T-helper 1 cell treated with Interleukin-12 subunit alpha and Interleukin-12 subunit beta and Interleukin-4 antibody, amounts not matched to agents 30 μg/mL and 1 μg/mL, for 36 hours (primary cell): Measurements from ENCODE around the gene TSPAN10.
A peak's percentile ranks its signal among the peaks of the same experiment; 100 is the strongest.

Source experiments
- H3K27ac Mint-ChIP-seq: one replicate; pipeline ENCODE4 v1.8.0; 2021; ENCODE audit warnings: mild to moderate bottlenecking, mixed read lengths
- H3K27me3 Mint-ChIP-seq: one replicate; pipeline ENCODE4 v1.8.0; 2021; ENCODE audit warnings: low read depth, mixed read lengths
- H3K36me3 Mint-ChIP-seq: one replicate; pipeline ENCODE4 v1.8.0; 2021; ENCODE audit warnings: low read depth, mixed read lengths
- H3K4me1 Mint-ChIP-seq: one replicate; pipeline ENCODE4 v1.8.0; 2021; ENCODE audit warnings: low read depth, mixed read lengths
- H3K4me3 Mint-ChIP-seq: one replicate; pipeline ENCODE4 v1.8.0; 2021; ENCODE audit warnings: mild to moderate bottlenecking, moderate library complexity, mixed read lengths
- H3K9me3 Mint-ChIP-seq: one replicate; pipeline ENCODE4 v1.8.0; 2021; ENCODE audit warnings: mixed read lengths

Gene TSPAN10

DNA sequence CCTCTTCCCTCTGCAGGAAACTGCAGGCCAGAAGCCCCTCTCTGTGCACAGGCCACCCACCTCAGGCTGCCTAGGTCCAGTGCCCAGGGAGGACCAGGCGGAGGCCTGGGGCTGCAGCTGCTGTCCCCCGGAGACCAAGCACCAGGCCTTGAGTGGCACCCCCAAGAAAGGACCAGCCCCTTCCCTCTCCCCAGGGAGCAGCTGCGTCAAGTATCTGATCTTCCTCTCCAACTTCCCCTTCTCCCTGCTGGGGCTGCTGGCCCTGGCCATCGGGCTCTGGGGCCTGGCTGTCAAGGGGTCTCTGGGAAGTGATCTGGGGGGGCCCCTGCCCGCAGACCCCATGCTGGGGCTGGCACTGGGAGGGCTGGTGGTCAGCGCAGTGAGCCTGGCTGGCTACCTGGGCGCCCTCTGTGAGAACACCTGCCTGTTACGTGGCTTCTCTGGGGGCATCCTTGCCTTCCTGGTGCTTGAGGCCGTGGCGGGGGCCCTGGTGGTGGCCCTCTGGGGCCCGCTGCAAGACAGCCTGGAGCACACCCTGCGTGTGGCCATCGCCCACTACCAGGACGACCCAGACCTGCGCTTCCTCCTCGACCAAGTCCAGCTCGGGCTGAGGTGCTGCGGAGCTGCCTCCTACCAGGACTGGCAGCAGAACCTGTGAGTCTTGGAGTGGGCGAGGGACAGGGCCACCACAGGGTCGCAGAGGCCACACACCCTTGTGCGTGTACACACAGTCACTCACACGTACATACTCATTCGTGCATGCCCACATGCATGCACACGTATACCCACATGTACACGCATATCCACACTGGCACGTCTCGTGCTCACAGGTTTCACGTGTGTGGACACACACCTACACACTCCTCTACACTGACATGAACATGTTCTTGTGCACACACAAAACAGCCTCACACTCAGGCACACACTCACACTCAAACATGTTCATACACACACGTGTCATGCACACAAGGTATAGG lies 8.3 kb downstream of the TSPAN10 start:
- Mint-ChIP-seq H3K27me3 (peaks cover 22% of the 10 kb centered on the region), H3K4me3 (no peak overlapping the region), H3K4me1 (no peaks in the 10 kb centered on the region), H3K36me3 (no peaks in the 10 kb centered on the region), H3K9me3 (no peaks in the 10 kb centered on the region), H3K27ac (no peak overlapping the region)

DNA sequence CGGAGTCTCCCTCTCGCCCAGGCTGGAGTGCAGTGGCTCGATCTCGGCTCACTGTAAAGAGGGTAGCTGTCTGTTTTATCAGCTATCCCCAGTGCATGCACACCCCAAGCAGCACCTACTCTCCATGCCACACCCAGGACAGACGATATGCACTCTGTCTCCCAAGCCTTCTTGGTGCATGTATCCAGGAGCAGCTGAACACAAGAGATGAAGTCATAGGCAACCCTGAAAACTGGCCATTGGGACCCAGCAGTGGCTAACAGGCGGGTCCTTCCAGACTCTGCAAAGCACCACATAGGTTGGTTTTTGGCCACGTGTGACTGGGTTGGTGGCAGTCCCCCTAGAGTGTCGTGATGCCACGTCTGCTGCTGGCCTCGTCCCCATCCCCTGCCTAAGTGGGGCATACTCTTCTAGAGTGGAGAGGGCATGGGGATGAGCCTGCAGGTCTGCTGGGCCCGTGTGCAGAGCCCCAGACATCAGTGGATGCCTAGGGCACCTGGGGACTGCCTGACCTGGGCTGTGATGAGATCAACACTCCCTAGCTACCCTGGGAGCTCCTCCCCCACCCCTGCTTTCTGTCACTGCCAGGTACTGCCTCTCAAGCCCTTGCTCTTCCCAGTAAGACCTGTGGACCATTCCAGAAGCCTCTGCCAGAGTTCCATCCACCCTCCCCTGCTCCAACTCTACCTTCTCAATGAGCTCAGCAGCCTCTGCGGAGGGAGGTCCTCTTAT lies 10.0 kb downstream of the TSPAN10 start:
- Mint-ChIP-seq H3K27me3 (peaks cover 26% of the 10 kb centered on the region), H3K27ac (no peak overlapping the region), H3K9me3 (no peaks in the 10 kb centered on the region), H3K4me3 (no peak overlapping the region), H3K4me1 (no peaks in the 10 kb centered on the region), H3K36me3 (peaks cover 3% of the 10 kb centered on the region)

DNA sequence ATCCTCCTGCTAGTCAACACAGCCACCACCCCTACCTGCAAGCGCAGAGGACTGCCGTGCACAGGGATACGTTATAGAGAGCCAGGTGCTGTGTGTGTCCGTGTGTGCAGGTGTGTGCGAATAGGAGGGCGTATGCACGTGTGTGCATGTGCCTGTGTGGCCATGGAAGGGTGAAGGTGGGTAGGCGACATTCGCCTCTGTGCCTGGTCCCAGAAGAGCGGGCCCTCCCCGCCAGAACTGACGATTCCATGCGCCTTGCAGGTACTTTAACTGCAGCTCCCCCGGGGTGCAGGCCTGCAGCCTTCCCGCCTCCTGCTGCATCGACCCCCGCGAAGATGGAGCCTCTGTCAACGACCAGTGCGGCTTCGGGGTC lies 10.6 kb downstream of the TSPAN10 start:
- Mint-ChIP-seq H3K9me3 (no peaks in the 10 kb centered on the region), H3K4me3 (no peak overlapping the region), H3K4me1 (no peaks in the 10 kb centered on the region), H3K36me3 (peaks cover 3% of the 10 kb centered on the region), H3K27me3 (peaks cover 26% of the 10 kb centered on the region), H3K27ac (no peak overlapping the region)

DNA sequence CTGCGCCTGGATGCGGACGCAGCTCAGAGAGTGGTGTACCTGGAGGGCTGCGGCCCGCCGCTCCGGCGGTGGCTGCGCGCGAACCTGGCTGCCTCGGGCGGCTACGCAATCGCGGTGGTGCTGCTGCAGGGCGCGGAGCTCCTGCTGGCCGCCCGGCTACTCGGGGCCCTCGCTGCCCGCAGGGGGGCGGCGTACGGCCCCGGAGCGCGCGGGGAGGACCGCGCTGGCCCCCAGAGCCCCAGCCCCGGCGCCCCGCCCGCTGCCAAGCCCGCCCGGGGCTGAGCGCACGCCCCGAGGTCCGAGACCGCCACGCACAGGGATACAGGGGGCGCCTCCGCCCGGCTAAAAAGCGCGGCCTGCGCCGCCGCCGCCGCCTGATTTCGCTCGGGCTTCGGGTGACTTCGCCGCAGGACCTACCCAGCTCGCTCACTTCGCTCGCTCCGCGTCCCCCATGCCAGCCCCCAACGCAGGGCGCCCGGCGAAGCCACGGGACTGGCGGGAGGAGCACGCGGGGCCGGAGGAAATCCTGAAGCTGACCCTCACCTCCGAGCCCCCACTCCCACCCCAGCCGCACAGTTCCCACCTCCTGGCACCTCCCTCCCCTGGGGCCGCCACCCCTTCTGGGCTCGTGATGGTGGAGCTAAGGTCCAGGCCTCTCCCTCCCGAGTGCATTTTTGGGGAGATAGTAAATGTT lies 11.2 kb downstream of the TSPAN10 start:
- no peak overlapping the region for H3K4me3 Mint-ChIP-seq
- no peaks in the 10 kb centered on the region for H3K9me3 Mint-ChIP-seq
- H3K27me3 Mint-ChIP-seq, result peaks cover 26% of the 10 kb centered on the region
- peaks cover 3% of the 10 kb centered on the region for H3K36me3 Mint-ChIP-seq
- no peak overlapping the region for H3K27ac Mint-ChIP-seq
- no peaks in the 10 kb centered on the region for H3K4me1 Mint-ChIP-seq

DNA sequence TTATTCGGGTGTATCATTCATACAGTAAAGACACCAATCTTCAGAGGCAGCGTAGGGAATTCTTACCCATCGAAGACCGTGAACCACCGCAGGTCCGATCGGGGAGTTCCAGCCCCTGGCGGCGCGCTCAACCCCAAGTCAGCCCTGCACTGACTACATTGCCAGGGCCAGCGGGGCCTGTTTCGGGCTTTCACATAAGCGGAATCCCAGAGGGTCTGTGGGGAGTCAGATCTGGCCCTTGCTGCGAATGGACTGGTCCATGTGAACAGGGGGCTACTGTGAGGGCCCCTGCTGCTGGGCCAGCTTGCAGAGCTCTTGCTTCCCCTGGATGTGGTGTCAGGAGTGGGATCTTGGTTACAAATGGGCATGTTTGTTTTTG lies 11.7 kb downstream of the TSPAN10 start:
- Mint-ChIP-seq H3K4me1 (peaks cover 5% of the 10 kb centered on the region), H3K9me3 (no peaks in the 10 kb centered on the region), H3K36me3 (peaks cover 3% of the 10 kb centered on the region), H3K4me3 (no peak overlapping the region), H3K27me3 (peaks cover 26% of the 10 kb centered on the region), H3K27ac (no peak overlapping the region)

DNA sequence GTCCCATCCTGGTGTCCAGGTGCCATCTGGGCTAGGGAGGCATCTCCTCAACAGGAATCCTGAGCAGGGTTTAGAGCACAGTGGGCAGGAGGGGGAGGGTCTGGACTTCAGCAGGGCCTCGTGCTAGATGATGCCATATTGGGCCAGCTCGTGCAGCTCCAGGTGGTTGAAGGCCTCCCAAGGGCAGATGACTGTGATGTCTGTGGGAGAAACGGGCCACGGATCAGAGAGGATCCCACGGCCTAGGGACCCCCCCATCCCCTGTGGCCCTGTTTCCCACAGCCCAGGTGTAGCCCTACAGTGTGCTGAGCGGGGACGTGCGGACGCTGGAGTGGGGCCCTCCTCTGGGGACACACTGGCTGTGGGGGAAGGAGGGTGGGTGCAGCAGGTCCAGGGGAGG lies 14.0 kb downstream of the TSPAN10 start:
- no peak overlapping the region for H3K27ac Mint-ChIP-seq
- peaks cover 3% of the 10 kb centered on the region for H3K36me3 Mint-ChIP-seq
- H3K27me3 Mint-ChIP-seq, result peaks cover 26% of the 10 kb centered on the region
- H3K4me1 Mint-ChIP-seq, result peaks cover 5% of the 10 kb centered on the region
- no peaks in the 10 kb centered on the region for H3K9me3 Mint-ChIP-seq
- H3K4me3 Mint-ChIP-seq, result no peak overlapping the region

DNA sequence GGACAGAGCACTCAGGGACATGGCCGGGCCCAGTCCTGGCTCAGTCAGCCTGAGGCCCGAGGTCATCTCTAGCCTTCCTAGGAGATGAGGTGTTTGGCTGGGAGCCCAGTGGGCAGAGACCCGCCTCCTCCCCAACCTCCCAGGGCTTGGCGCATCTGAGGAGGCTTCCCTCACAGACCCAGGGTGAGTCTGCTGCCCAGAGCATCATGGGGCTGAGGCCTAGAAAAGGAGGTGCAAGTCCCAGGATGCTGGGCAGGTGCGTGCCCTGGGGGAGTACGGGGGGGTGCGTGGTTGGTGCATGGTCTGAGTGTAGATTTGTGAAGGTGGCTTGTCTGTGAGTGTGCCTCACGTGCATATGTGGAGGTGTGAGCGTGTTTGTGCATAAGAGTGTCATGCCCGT lies 14.7 kb downstream of the TSPAN10 start:
- Mint-ChIP-seq H3K27ac (no peak overlapping the region), H3K9me3 (no peaks in the 10 kb centered on the region), H3K36me3 (peaks cover 3% of the 10 kb centered on the region), H3K4me1 (peaks cover 5% of the 10 kb centered on the region), H3K4me3 (peak overlapping the region; percentile 30), H3K27me3 (peaks cover 25% of the 10 kb centered on the region)

DNA sequence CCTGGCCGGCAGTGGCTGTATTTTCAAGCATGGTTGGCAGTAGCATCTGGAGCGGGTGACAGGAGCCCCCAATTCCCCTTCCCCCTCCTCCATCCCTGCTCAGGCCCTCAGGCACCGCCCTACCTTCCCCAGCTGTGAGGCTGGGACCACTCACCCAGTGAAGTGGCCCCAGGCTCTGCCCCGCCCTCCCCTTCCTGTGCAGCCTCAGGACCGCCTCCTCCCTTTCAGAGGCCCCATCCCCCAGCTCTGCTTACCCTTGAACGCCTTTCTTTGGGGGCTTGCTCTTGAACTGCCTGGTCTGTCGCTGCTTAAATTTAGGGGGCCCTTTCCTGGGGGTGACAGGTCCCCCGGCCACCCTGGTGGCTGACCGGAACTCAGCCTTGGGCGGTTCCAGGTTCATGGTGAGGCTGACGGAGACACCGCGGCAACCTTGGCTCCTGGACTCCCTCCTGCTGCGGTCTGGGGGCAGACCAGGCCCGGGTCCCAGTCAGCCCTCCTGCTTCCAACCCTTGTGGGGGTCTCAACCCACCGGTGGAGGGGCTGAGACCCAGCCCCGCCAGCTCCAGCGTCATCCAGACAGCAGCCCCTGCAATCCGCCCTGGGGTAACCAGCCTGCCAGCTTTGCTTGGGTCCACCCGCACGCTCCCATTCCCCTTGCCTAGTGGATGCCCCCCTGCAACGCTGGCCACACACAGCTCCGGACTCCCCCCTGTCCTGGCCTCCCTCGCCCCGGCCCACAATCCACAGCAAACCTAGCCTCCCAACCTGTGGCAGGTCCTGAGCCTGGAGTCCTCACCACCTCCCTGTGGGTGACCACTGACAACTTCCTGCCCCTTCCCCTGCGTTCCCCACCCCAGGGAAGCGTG lies 16.1 kb downstream of the TSPAN10 start:
- Mint-ChIP-seq H3K9me3 (no peaks in the 10 kb centered on the region), H3K27ac (peak overlapping the region; percentile 77), H3K4me3 (peak overlapping the region; percentile 87), H3K27me3 (peaks cover 14% of the 10 kb centered on the region), H3K4me1 (peaks cover 12% of the 10 kb centered on the region), H3K36me3 (peaks cover 3% of the 10 kb centered on the region)

DNA sequence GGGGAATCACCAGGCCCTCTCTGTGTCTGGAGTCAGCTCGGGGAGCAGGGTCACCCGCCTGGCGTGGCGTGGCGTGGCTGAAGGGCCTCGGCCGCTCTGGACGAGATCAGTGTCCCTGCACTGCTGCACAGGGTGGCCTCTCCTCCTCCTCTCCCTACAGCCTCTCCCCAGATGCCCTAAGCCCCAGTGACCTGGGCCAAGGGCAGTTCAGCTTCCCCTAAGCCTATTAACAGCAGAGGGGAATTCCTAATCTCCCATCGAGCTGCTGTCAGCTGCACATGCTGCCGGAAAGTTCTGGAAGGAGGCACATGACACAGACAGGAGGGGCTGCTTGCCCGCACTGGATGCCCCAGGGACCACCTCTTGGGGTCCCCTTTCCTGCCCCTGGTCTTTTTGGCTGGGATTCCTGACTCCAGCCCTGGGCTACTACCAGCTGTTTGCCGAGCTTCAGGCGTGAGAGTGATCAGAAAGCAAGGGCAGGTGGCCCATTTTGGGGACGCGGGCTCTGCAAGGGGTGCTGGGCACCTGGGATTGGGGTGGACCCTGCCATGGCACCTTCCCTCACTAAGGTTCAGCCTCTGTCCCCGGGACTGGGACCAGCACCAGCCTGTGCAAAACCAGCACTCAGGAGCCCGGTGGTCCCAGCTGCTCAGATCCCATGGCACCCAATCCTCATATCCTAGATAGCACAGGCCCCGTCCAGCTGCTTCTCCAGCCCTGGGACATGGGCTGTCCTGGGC lies 18.6 kb downstream of the TSPAN10 start:
- Mint-ChIP-seq H3K27me3 (peaks cover 4% of the 10 kb centered on the region), H3K27ac (no peak overlapping the region), H3K9me3 (no peaks in the 10 kb centered on the region), H3K36me3 (peaks cover 3% of the 10 kb centered on the region), H3K4me1 (peaks cover 12% of the 10 kb centered on the region), H3K4me3 (no peak overlapping the region)

DNA sequence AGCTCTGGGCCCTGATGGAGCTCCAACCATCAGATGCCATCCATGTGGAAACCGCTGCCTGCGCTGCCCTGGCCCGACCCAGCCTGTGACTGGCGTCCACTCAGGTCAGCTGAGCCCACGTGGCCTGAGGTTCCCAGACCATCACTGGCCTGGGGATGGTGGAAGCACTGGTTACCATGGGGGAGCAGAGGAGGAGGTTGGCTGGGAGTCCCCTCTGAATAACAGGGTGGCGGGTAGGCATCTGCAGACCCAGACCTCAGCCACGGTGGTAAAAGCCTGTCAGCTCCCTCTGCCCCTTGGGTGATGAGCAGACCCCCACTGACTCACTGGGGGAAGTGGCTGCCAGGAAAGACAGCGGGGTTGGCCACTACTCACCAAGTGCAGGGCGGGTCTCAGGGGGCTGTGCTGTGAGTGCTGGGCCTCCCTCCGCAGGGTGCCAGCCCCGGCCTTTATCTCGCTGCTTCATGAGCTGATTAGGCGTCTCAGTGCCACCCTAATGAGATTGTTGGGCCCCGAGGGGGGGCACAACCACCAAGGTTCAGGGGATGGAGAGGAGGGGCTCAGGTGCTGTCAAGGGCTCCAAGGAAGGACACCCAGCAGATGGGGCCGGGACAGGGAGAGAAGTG lies 19.2 kb downstream of the TSPAN10 start, which contains the start of gene PDE6G:
PDE6G (minus strand) TSS at position 425 of the 626 bp plus-strand sequence. CDS start 3,237 bp downstream, outside the sequence.
- Mint-ChIP-seq H3K9me3 (no peaks in the 10 kb centered on the region), H3K4me1 (peaks cover 12% of the 10 kb centered on the region), H3K36me3 (peaks cover 3% of the 10 kb centered on the region), H3K27ac (peak within 1 kb of the TSS; percentile 20), H3K4me3 (no peak within 1 kb of the TSS), H3K27me3 (peaks cover 4% of the 10 kb centered on the region)

DNA sequence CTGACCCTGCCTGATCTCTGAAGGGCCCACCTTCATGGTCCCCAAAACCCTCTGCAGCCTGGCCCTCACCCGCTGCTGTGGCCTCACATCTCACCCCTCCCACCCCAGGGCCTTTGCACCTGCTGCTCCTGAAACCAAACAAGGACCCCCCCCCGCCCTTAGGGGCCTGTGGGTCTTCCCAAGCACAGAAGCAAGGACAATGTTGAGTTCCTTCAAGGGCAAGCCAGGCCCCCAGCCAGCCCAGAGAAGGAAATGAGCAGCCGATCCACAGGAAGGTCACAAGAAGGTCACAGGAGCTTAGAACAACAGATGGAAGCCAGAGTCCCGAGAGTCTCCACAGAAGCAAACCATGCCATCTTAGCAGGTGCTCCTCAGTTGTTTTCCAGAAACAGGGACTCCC lies 19.8 kb downstream of the TSPAN10 start:
- H3K27ac Mint-ChIP-seq, result peak overlapping the region; percentile 20
- H3K27me3 Mint-ChIP-seq, result peaks cover 2% of the 10 kb centered on the region
- H3K36me3 Mint-ChIP-seq, result peaks cover under 1% of the 10 kb centered on the region
- no peak overlapping the region for H3K4me3 Mint-ChIP-seq
- peaks cover 12% of the 10 kb centered on the region for H3K4me1 Mint-ChIP-seq
- no peaks in the 10 kb centered on the region for H3K9me3 Mint-ChIP-seq

DNA sequence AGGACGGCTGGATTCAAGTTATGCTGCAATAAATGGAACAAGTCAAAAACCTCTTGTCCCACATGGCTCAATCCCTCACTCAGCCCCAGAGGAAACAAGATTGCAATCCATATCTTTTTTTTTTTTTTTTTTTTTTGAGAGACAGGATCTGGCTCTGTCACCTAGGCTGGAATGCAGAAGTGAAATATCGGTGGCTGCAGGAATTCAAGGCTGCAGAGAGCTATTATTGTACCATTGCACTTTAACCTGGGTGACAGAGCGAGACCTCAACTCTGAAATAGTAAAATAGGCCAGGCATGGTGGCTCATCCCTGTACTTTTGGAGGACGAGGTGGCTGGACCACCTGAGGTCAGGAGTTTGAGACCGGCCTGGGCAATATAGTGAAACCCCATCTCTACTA lies 22.0 kb downstream of the TSPAN10 start:
- H3K36me3 Mint-ChIP-seq, result peaks cover under 1% of the 10 kb centered on the region
- no peaks in the 10 kb centered on the region for H3K27me3 Mint-ChIP-seq
- H3K4me1 Mint-ChIP-seq, result peaks cover 13% of the 10 kb centered on the region
- H3K27ac Mint-ChIP-seq, result no peak overlapping the region
- H3K4me3 Mint-ChIP-seq, result no peak overlapping the region
- no peaks in the 10 kb centered on the region for H3K9me3 Mint-ChIP-seq

DNA sequence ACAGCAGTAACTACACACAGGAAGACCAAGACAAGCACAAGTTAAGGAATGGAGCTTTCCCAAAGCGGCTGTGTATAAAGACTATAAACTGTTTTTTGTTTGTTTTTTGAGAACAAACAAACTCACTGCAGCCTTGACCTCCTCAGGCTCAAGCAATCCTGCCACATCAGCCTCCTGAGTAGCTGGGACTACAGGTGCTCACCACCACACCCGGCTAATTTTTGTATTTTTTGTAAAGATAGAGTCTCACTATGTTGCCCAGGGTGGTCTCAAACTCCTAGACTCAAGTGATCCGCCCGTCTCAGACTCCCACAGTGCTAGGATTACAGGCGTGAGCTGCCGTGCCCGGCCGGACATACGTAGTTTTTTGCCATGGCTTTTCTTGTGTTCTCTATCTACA lies 23.4 kb downstream of the TSPAN10 start:
- no peaks in the 10 kb centered on the region for H3K9me3 Mint-ChIP-seq
- H3K27ac Mint-ChIP-seq, result no peak overlapping the region
- no peaks in the 10 kb centered on the region for H3K27me3 Mint-ChIP-seq
- H3K4me1 Mint-ChIP-seq, result peaks cover 14% of the 10 kb centered on the region
- peaks cover 7% of the 10 kb centered on the region for H3K36me3 Mint-ChIP-seq
- H3K4me3 Mint-ChIP-seq, result no peak overlapping the region
